HG03196 (cell line): ENCODE data around the gene CFAP45.

Source experiments
- ATAC-seq: cut with Tn5 transposase; IDR thresholded peaks from one replicate; pipeline ENCODE4 v1.9.1; 2021; ENCODE audit not compliant: unreplicated experiment

CFAP45 gene

GRCh38 chr1:159936273-159936904, 36.4 kb upstream of the CFAP45 start:
- peak; percentile 38 for ATAC-seq

- no peak for ATAC-seq
Observed at GRCh38 chr1:159935719-159936272, 35.8 kb upstream of the CFAP45 start.

- no peak for ATAC-seq
Observed at GRCh38 chr1:159935305-159935704, 35.3 kb upstream of the CFAP45 start.

GRCh38 chr1:159934136-159935039, 34.4 kb upstream of the CFAP45 start:
- no peak for ATAC-seq

GRCh38 chr1:159933347-159933746, 33.4 kb upstream of the CFAP45 start:
- ATAC-seq: no peak

GRCh38 chr1:159932296-159933285, 32.6 kb upstream of the CFAP45 start:
- no peak for ATAC-seq

GRCh38 chr1:159931795-159932173, 31.8 kb upstream of the CFAP45 start:
- ATAC-seq: no peak

GRCh38 chr1:159931101-159931794, 31.3 kb upstream of the CFAP45 start:
- ATAC-seq: no peak

- no peak for ATAC-seq
Observed at GRCh38 chr1:159930634-159931033, 30.7 kb upstream of the CFAP45 start.

- ATAC-seq: no peak
Observed at GRCh38 chr1:159930216-159930615, 30.3 kb upstream of the CFAP45 start.

GRCh38 chr1:159929155-159930051, 29.4 kb upstream of the CFAP45 start:
- no peak for ATAC-seq

GRCh38 chr1:159928491-159929050, 28.6 kb upstream of the CFAP45 start:
- ATAC-seq: no peak

GRCh38 chr1:159927849-159928431, 28.0 kb upstream of the CFAP45 start:
- ATAC-seq: no peak

GRCh38 chr1:159927211-159927848, 27.4 kb upstream of the CFAP45 start:
- ATAC-seq: no peak

- peak; percentile 5 for ATAC-seq
Observed at GRCh38 chr1:159925719-159926078, 25.7 kb upstream of the CFAP45 start.

GRCh38 chr1:159924791-159925718, 25.1 kb upstream of the CFAP45 start, which contains the start of gene TAGLN2:
TSS of gene TAGLN2 (minus strand) at chr1:159925507. CDS start at chr1:159920509, 4,998 bp downstream.
- ATAC-seq: peak; percentile 45
